ENCODE measurements around the gene RPLP1.

Gene RPLP1

DNA sequence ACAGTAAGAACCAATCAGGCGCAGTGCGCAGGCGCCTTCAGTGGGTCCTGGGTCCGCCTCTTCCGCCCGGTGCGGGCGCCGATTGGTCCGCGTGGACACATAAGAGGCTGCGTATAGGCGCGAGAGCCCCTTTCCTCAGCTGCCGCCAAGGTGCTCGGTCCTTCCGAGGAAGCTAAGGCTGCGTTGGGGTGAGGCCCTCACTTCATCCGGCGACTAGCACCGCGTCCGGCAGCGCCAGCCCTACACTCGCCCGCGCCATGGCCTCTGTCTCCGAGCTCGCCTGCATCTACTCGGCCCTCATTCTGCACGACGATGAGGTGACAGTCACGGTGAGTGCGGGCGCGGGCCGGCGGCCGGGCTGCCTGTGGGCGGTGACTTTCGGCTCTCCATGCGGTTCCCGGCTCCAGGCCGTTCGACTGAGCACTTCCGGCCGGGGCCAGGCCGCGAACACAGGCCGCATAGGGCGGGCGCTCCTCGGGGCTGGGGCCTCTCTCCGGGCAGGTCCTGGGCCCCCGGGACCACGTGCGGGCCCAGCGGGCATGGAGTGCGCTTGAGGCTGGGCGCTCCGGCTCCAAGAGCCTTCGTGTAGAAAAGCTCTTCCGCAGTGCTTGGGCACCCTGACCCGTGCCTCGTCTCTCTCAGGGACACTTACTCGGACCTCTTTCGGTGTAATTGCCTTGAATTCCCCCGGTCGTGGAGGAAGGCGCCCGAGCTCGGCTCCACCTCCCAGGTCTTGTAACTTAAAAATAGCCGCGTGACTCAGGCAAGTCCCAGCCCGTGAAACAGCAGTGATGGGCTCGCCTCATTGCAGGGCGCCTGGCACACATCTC lies at the start of gene RPLP1:
RPLP1 (plus strand) TSS at position 127 of the 830 bp plus-strand sequence; CDS start at position 258, 131 bp downstream.
- DNase-seq, result peak; percentile 94

DNA sequence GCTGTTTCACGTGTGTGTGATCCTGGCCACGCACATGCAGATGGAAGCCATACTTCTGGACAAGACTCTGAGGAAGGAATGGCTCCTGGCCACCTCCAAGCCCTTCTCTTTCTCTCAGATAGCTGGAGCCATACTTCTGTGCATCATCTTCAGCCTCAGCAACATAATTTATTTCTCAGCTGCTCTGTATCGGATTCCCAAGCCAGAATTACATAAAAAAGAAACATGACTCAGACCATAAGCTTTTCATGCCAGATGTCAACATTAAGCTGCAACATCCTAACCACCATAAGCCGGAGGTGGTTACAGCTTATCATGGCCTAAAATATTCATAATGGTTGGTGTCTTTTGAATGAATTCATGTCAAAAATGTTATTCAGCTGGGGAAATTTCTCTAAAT lies 49.0 kb upstream of the RPLP1 start:
- DNase-seq, result no peak

DNA sequence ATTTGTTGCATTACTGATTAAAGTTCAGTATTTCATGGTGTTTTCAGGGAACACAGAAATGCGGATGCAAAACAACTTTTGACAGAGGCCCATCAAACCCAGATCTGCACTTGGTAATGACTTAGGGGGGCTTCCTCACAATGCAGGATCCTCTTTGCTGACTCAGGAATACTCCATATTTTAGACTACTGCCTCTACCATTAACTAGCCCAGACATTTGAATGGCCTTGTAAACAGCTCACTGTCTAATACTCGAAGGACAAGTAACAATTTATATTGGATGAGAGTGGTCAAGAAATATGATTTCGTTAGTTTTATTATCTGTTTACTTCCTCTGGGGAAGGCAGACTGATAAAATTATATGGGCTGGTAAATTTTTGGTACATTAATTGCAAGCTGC lies 47.5 kb upstream of the RPLP1 start:
- no peak for DNase-seq

DNA sequence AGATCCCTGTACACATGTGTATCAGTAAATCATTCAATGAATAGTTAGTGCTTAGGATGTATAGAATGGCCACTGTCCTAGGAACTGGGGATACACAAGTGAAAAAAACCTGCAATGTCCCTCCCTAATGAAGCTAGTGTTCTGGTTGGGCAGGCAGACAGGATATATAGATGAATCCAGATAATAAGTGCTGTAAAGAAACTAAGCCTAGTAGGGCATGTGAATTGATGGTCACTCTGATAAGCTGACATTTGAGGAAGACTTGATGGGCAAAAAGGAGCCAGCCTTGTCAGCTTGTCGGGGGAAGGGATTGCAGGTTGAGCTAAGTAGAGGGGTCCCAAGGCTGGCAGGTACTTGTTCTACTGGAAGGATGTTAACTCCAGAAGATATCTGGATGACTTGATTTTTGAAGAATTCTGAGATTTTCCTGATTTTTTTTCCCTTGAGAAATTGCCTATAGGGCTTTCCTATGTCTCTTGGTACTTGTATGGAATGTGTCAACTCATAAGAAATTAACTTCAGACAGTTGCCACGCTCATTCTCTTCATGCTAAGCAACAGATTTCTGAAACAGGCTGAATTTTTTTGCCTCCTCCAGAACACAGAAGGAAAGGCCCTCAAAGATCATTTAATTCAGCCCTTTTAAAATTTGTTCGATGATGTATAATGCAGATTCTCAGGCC lies 44.8 kb upstream of the RPLP1 start:
- DNase-seq, result no peak

DNA sequence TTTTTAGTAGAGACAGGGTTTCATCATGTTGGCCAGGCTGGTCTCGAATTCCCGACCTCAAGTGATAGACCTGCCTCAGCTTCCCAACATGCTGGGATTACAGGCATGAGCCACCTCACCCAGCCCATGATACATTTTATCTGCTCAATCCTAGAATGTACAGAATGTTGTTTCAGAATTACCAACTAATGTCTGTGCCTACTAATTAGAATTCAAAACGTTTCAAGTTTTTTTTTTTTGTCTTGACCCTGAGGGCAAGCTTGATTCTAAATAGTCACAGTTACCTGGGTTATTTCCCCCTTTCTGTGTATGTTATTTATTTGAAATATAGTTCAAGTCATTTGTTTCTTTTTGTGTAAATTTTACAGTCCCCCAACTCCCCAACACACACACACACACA lies 43.8 kb upstream of the RPLP1 start:
- no peak for DNase-seq

DNA sequence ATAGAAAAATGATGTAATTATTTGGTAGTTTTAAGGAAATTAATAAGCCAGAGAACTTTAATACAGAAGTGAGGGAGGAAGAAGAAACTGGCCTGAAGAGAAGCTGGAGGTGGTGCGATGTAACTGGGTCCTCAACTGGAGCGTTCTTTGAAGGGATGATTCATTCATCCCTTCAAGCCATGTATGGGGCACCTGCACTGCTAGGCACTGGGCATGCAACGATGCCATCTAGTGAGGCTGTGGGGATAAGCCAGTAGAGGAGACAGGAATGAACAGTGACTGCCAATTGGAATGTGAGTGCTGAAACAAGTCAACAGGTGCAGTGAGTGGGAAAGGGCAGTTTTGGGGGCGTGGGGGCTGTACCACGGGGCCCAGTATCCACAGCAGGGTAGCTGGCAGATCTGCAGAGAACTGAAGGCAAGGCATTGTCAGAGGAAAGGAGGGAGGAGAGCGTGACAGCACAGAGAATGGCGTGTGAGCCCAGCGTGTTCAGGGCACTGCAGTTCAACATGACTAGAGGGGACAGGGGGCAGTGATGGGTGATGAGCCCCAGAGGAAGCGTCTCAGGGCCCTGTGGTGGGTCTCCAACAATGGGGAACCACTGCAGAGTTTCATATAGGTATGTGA lies 42.3 kb upstream of the RPLP1 start:
- DNase-seq, result peak; percentile 18

DNA sequence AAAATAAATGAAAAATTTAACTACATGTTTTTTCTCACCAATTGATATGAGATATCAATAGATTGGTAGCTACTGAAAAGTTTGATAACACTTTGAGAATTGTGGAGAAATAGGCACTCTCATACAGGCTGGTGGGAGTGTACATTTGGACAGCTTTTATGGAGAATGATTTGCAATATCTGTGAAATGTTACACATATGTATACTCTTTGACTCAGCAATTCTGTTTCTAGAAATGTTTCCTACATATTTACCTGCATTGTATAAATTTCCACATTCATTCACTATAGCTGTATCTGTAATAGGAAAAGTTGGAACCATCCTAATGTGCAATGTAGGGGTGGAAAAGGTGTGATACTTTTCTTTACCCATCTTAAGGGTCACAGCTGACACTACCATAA lies 40.3 kb upstream of the RPLP1 start:
- DNase-seq, result no peak

DNA sequence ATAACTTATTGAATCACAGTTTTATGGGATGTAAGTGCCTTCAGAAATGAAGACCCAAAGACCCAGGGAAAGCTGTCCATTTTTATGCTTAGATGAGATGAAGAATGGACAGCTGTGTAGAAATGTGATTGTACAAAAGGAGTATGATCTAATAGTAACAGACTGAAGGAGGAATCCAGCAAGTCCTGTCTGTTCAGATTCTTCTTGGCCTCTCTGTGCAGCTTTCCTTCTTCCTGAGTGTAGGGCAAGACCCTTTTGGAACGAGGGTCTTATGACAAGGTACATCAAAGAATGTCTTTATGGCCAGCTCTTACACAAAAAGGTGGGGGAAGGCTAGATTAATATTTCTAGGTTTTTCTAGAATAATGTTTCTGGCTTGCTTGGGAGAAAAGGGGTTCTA lies 39.9 kb upstream of the RPLP1 start:
- no peak for DNase-seq

DNA sequence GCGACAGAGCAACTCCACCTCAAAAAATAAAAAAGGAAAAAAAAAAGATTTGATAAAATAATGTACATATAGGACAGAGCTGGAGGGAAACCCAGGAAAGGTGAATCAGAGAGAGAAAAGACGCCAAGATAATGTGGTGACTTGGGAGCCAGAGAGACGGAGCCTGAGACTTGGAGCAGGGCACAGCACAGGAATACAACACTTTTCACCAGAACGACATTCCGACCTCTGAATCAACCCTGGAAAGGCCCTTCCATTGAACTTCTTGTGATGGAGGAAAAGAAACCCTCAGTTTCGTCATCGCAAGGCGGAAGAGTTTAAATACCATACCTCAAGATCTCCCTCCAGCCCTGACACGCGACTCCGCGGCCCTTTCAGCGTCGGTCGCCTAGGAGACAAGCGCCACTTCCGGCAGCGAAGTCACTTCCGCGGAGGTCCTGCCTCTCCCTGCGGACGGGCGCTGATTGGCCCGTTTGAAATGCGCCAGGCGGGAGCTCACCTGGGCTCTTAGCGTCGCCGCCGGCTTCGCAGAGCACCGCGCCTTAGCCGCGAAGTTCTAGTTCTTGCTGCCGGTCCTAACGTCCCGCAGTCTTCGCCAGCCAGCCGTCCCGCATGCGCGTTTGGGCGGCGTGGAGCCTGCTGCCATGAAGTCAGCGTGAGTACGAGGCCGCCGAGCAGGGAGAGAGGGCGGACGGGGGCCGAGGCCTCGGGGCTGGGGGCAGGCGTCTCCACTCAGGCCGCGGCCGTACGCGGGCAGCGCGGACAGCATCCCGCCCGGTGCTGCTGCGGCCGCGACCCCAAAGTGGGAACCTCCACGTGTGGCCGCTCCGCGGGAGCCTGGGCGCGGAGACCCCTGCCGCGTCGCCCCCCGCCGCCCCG lies 38.6 kb upstream of the RPLP1 start, which contains the start of gene KIF23:
KIF23 (plus strand) TSS at position 528 of the 879 bp plus-strand sequence; CDS start at position 645, 117 bp downstream.
- DNase-seq, result peak; percentile 81

DNA sequence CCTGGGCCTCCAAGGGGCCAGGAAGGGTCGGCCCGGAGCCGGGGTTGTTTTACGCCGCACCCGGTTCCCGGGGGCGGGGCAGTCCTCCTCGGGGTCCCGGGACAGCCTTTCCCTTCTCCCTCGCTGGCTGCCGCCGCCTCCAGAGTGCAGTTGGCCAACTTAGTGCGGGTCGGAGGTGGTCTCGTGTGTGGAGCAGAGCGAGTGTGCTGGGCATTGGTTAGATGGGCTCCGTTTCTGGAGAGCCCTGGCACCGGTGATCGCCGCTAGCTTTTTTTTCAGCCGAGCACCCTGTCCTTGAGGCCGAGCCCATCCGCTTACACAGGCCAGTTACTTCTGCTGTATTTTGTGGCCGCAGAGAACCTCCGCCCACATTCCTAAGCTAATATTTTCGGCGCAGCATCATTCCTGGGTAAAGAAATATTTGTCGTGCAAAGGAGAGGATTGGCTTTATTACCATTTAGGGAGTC lies 37.9 kb upstream of the RPLP1 start:
- DNase-seq, result peak; percentile 30

DNA sequence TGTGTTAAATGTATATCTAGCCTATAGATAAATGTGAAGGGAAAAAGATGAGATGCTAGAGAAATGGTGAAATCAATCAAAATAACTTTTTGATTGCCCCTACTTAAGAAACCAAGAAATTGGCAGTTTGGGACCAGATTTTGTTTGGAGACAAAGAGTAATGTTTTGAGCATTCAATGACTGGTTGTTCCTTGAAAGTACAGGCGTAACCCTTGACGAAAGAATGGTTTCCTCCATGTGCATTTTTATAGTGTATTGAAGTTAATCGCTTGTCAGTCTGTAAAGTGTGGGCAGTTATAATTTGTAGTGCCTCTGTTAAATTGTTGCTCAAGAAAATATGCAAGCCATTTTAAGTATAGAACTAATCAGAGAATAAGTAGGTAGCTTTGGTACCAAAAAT lies 37.2 kb upstream of the RPLP1 start:
- DNase-seq, result no peak

DNA sequence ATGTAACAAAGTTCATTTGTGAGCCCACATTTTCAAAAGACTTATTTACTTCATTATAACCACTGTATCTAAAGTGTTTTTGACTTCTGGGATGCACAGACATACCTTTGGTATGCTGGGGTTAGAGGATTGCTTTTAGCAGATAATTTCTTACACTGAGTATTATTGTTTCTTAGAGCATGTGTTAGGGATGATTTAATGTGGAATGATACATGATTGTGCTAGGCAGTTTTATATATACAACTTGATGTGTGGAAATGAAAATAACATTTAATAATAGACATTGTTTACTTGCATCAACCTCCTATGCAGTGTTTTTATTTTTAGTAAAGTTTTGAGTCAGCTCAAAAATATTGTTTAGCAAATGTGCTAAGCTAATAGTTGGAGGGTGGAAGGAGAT lies 35.0 kb upstream of the RPLP1 start:
- no peak for DNase-seq

DNA sequence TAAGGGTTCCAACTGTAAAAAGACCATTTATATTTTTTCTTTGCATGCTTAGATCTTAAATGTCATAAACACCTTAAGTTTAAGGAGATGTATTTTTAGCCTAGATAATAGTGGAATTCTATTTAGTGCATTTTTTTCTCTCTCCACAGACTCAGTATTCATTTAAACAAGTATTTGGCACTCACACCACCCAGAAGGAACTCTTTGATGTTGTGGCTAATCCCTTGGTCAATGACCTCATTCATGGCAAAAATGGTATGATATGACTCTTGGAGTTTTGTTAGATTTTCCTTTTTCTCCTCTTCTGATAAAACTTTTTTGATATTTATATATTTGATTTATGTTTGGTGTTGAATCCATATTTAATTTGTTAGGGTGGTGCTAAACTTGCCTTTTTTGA lies 31.1 kb upstream of the RPLP1 start:
- no peak for DNase-seq

DNA sequence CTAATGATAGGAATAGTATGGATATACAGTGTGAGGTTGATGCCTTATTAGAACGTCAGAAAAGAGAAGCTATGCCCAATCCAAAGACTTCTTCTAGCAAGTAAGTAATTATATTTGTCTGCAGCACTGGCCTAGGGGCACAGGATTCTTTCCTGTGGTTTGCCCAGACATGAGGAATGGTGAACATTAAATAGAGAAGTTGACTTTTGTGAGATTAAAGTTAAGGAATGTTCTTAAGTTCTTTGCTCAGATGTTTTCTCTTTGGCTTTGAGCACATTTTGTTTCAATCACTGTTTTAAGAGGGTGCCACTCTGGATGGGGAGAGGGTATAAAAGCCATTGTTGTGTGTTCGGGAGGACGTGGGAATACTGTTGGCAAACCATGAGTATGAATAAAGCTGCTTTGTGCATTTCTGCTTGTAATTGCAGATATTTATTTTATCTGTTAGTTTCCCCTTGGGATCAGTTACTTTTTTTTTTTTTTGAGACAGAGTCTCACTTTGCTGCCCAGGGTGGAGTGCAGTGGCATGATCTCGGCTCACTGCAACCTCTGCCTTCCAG lies 30.2 kb upstream of the RPLP1 start:
- no peak for DNase-seq

DNA sequence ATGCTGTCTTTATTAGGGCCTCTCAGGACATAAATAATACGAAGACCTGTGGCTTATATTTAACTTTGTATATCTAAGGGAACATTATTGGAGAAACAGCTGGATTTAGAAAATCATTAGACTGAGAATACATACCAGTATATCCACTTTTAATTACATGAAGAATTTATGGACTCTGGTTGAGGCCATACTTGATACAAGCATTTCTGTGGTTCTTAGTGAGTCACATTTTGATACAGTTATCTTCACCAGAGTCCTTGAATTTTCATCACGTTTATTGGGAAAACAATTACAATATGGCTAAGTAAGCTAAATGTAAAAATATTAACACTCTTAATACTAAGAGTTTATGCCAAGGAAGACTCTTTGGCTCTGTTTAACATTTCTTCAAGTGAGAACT lies 28.6 kb upstream of the RPLP1 start:
- no peak for DNase-seq

DNA sequence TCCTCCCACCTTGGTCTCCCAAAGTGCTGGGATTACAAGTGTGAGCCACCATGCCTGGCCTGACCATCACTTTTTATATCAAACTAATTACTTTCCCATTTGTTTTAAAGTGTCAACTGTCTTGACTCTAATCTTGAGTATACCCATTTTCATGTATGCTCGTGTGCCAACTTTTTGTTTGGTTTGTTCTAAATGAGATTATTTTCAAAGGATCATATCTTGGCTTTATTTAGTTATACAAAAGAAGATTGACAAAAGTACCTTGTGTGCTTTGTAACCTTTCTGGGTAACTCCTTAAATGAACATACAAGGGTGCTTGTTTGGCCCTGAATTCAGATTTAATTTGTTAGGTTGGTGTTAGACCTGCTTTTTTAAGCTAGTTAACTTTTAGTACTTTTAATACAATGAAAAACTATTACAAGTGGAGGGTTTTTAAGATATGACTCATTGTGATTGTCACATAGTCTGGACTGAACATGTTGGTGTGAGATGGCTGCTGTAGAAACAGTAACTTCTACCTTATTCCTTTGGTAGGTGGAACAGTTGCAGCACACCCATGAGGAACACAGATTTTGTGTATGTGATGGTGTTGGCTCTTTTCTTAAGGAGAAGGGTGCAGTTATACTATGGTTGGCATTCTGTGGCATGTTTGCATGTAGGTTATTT lies 27.7 kb upstream of the RPLP1 start:
- DNase-seq, result no peak

DNA sequence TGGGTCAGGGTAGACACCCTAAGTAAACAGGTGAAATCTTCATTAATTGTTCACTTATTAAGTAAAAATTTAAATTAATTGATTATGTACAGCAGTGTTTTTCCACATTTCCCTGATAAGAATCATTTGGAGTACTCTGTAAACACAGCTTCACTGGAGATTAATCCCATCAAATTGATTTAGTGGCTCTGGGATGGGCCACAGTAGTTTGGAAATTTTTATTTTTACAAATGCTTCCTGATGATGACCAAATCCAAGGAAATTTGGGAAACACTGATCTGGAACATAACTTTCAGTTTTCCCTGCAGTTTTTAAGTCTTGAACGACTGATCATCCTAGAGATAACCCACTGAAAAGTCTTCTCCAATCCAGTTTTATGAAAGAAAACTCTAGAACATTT lies 18.8 kb upstream of the RPLP1 start:
- DNase-seq, result no peak

DNA sequence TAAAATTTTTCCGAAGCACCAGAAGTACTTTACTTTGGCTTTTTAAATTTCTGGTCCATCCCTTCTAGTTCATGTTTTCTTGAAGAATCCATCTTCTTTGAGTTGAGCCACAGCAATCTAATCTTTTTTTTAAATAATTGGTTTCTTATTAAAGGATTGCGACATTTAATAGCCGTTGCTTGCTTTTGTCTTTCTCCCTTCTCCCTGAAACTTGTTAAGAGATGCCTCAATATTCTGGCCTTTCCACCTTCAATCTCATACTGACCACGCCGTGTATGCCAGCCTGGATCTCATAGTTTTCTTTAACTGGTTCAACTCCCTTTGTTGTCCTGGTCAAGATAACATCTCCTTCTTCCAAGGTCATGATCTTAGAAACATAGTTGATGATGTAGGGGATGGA lies 18.4 kb upstream of the RPLP1 start:
- no peak for DNase-seq

DNA sequence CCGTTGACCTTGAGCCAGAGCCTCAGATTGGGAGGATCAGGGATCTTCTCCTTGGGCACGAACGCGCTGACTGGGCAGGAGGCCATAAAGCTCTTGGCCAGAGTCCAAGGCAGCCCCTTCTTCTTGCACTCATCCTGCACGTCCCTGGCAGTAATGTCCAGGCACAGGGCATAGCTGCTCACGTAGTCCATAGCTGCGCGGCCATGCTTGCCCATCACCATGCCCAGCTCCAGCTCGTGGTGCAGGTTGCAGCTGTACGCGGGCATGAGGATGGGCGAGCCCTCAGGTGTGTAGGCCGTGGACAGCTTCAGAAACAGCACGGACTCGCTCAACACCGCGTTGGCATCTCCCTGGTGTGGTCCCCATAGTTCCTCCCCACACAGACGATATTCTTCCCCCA lies 17.9 kb upstream of the RPLP1 start:
- no peak for DNase-seq

DNA sequence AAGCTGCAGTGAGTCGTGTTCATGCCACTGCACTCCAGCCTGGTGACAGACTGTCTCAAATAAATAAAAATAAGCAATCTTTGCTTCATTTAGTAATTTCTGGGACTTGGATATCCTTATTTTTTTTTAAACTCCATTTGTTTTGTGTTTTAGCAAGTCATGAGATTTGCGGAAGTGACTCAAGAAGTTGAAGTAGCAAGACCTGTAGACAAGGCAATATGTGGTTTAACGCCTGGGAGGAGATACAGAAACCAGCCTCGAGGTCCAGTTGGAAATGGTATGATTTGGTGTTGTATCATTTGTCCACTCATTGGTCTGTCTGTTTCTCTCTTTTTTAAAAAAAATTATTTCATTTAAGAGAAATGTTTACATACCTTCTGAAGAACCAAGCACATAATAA lies 16.6 kb upstream of the RPLP1 start:
- no peak for DNase-seq

DNA sequence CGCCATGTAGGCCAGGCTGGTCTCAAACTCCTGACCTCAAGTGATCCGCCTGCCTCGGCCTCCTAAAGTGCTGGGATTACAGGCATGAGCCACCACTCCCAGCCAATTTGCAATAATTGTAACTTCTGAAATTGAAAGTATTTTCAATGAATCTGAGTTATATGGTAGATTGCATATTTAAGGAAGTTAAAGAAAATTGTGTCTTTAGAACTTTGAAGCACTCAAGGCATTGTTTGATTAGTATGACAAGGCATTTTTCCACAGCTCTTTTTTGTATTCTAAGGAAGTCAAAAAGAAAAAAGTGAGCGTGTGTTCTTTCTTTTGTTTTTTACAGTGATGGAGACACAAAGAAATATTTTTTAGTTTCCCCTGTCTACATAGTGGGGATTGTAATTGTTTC lies 15.7 kb upstream of the RPLP1 start:
- no peak for DNase-seq

DNA sequence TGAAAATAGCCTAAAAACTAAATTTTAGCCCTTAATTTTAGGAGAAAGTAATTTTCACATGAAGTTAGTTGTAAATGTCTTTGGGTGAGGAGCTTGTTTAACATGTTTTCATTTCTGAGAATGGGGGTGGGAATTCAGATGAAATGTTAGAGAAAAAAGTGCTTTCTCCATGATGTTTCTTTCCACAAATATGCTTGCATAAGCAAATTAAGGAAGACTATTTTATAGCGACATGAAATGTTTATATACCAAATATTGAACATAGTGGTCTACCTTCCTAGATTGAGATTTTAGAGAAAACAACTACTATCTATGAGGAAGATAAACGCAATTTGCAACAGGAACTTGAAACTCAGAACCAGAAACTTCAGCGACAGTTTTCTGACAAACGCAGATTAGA lies 13.0 kb upstream of the RPLP1 start:
- DNase-seq, result no peak
